Skin of body (tissue), 2 donors: ENCODE data around the gene MRM2. TPM values are rescaled to one million over a fixed set of nuclear protein-coding genes. Genes with fewer than 3 reads are reported as not detected.

Source experiments
- DNase-seq: peaks from one replicate; lab custom pipeline; 2025; lab: John Stamatoyannopoulos, UW
- total RNA-seq: library from RNA; depleted of rRNA; stranded (reverse); fragments of >200 nt; gene quantifications from one replicate; pipeline ENCODE4 v1.2.3, GENCODE V29; 2014

Gene MRM2
- total RNA-seq, 1 donor from 2014 or later = 12.4 TPM

- no peak for DNase-seq
These were observed 37.6 kb downstream of the MRM2 start for GRCh38 chr7:2204446-2204845.

- no peak for DNase-seq
These were observed 38.2 kb downstream of the MRM2 start for GRCh38 chr7:2203766-2204300.

- DNase-seq = no peak
These were observed 38.9 kb downstream of the MRM2 start for GRCh38 chr7:2202901-2203765.

DNA sequence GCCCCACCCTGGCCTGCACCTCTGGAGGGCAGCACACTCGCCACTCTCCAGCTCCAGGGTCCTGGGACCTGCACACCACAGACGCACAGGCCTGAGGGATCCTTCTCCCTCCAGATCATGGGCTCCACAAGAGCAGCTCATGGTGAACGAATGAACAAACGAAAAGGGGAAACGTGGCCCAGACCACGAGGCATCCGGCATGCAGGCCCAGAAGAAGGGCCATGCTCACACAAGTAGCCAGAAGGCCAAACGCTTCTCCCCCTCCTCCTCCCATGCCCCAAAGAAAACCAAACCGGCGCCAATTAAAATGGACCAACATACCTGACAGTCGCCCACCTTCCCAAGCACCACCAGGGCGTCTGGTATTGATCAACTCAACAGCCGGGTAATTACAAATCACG, 39.6 kb downstream of the MRM2 start:
- no peak for DNase-seq

DNA sequence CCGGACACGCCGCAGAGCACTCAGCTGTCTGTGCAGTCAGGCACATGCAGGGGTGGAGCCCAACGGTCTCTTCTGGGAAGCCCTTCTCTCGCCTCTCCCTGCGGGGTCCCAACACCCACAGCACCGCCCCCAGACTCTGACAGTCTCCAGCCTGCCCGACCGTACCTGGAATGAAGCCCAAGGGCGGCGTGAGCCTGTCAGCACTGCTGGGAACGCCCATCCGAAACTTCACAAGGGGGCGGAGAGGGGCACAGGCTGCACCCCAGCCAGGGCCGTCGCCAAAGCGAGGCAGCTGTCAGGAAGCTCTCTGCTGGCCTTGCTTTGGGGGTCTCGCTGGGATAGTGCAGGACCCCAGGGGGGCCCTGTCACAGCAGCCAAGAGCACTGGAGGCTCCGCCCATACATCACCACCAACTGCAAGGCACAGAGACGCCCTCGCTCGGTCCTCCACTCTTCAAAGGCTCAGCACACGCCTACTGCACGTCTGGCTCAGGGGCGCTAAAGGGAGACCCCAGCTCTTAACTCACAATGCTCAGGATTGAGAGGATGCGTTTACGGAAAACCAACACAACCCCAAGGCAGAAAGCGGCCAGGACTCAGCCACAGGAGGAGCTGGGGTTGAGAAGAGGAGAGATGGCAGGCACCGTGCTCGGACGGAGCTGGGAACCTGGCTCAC, 40.2 kb downstream of the MRM2 start:
- no peak for DNase-seq

GRCh38 chr7:2201128-2201527, 40.9 kb downstream of the MRM2 start:
- no peak for DNase-seq

DNA sequence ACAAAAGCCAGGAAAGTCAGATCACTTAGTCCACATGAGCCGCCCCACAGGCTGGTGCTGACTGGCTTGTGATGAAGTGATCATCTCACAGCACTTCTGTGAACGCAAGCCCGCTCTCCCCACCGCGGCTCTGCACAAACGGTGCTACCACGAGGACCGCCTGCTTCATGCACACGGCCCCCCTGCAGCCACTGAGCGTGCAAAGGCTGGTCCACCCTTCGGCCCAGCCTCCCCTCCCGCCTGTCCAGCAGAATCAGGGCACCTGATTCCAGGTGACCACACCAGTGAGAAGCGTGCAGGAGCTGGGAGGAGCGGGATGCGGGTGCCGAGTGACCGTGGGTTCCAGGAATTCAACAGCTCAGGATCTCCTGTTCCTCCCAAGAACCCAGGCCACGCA, 41.4 kb downstream of the MRM2 start:
- no peak for DNase-seq

DNA sequence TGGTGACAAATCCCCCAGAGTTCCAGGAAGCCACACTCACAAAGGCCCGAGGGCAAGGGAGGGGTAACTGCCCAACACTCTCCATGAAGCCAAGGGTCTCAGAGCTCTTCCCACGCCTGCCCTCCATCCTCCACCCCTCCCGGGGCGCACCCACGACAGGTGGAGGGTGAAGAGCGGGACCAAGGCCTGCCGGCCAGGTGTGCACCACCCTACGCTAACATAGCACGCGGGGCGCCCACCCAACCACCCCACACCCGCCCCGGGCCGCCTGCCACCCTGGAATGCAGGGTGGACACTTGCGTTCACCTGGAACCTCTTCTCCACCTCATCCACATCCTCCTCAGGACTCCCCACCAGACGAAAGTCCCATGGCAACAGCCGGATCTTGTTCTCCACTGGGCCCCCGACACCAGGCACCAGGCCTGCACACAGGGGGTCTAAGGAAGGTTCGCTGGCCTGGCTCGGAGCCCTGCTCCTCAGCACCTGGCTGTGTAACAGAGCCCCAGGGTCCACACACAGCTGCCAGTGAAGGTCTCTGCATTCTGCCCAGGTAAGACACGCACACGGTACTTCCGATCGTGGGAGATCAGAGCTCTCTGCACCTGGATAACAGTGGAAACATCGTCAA, 41.9 kb downstream of the MRM2 start:
- no peak for DNase-seq

GRCh38 chr7:2199528-2199927, 42.5 kb downstream of the MRM2 start:
- DNase-seq = no peak

GRCh38 chr7:2198760-2199159, 43.2 kb downstream of the MRM2 start:
- no peak for DNase-seq

DNA sequence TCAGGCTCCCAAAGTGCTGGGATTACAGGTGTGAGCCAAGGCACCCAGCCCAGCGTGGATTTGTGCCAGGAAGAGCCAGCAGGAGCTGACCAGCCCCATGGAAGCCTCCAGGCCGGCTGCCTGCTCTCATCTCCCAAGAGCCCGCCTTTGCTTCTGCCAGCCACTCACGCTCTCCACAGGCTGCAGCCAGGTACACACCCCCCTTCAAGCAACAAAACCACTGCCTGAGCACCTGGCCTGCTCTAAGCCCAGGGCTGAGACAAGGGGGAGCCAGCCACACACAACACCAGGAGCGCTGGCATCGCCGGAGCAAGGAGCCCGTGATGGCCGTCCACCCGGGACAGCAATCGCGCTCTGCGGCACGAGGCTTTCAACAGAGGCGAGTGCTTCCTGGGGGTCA, 43.8 kb downstream of the MRM2 start:
- DNase-seq = no peak

DNA sequence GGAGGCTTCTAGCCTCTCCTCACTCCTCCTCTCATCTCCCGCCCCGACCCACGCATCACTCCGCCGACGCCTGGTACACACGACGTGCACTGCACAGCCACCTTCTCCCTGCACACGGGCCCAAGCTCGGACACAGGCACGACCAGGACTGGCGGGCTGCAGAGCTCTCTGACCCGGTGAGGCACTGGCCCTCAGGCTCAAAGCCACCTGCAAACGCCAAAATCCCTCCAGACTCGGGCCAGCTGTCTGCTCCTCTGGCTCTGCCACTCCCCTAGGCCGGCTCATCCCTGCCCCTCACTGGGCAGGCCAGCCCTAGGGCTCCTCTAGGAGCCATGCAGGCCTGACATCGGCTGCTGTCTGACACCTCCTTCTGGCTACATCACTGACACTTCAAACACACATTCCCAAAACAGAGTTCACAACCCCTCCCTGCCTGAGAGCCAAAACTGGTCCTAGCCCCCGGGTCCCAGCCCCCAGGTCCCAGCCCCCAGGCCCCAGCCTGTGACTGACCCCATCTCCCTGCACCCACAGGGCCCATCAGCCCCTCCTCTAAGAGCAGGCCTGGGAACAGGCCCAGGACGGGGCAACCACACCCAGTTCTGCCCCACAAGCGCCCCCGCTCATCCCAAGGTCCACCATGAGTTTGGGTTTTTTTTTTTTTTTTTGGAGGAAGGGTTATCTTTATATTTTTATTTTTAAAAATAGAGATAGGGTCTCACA, 44.4 kb downstream of the MRM2 start:
- DNase-seq = no peak

GRCh38 chr7:2196381-2197378, 45.3 kb downstream of the MRM2 start:
- no peak for DNase-seq

GRCh38 chr7:2195400-2196246, 46.4 kb downstream of the MRM2 start:
- no peak for DNase-seq

DNA sequence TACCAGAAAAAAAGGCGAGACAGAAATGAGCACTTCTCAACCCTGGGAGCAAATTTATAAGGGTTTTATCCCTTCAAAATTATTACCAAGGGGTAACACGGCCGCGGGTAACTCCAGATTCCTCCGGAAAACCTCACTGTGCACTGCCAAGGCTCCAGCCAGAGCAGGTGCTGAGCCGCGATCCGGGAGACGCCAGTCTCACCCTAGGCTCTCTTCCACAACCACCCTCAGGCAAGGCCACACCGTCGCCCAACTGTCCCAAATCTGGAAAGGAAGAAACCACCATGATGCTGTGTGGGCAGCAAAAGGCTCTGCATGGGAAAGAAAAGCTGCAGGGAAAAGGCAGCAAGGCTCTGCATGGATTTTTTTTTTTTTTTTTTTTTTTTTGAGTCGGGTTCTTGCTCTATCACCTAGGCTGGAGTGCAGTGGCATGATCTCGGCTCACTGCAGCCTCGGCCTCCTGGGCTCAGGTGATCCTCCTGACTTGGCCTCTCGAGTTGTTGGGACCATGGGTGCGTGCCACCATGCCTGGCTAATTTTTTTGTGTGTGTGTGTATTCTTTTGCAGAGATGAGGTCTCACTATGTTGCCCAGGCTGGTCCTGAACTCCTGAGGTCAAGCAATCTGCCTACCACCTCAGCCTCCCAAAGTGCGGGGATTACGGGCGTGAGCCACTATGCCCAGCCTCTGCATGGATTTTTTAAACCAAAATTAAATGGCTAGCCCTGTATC, 48.3 kb downstream of the MRM2 start:
- DNase-seq = no peak

DNA sequence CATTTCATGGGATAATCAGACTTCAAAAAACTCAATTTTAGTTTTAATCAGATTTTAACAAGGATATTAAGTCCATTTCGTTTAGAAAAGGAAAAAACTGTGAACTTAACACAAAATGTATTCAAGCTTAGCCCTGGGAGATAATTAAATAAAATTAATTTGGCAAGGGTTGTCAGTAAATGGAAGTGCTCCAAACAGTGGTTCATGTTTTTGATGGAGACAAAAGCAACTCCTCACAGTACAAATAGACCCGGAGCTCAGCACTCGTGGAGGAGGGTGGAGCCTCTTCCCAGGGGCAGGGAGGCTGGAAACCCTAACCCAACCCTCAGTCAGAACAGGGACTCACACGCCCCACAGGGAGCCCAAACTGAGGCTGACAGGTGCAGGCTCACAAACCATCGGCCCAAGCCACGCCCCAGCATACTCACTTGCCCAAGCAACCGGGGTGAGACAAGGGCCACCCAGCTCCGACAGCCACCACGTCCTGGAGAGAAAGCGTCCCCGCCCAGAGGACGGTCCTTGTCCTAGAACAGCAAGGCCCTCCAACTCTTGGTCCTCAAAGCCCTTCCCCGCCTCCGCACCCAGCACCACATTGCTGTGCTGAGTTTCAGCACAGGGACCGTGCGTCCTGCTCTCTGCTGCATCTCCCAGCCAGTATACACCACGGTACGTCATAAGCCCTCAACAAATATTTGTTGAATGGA, 49.0 kb downstream of the MRM2 start:
- DNase-seq = no peak

DNA sequence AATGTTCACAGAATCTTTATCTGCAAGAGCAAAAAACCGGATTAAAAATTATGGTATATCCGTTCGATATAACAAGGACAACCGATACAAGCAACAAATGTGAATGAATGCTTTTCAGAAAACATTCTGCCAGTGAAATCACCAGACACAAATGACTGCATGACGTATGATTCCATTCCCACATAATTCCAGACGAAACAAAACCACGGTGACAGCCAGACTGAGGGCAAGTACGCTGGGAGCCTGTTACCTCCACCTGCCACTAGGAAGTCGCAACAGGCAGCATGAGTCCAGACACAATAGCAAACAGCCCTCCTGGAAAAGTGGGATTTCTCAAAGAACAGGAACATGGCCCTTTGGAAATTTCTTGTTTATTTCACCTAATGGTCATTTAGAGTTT, 51.0 kb downstream of the MRM2 start:
- DNase-seq = no peak

GRCh38 chr7:2190531-2190930, 51.5 kb downstream of the MRM2 start:
- DNase-seq = no peak
